ENCODE results near the gene CAMTA2. TPM values are rescaled to one million over a fixed set of nuclear protein-coding genes. Genes with fewer than 3 reads are reported as not detected.
A peak's percentile ranks its signal among the peaks of the same experiment; 100 is the strongest.

CAMTA2 gene
- total RNA-seq, 1 donor from 2014 or later, result 2.3 TPM

DNA sequence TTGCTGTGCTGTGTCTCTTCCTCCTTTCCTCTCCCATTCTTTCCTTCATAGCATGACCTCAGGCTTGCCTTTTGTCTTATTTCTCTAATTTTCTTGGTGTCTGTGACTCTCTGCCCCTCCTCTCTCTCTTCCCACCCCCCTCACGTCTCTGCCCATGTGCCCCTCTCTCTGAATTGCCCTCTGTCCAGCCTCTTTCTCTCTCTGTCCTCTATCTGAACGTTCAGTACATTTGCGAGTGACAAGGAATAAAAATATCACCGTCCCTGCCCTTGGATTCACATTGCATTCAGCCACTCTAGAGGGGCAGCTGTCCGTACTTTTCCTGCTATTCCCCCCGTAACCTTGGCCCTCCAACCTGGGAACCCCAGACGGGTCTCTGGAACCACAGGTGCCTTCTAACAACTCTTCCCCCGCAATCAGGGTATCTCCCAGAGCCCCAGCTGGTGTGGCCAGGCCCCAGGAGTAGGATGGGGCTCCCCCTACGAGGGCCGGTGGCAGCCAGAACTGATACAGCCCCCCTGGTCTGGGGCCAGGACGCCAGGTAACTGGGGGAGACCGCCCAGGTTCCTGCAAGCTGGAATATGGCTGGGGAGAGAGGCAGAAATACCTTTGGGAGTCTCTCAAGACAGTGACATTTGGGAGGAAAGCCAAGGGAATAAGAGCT is 12.1 kb upstream of the CAMTA2 start:
- DNase-seq (ENCODE audit: low read depth in 2 of 2), result no peak

DNA sequence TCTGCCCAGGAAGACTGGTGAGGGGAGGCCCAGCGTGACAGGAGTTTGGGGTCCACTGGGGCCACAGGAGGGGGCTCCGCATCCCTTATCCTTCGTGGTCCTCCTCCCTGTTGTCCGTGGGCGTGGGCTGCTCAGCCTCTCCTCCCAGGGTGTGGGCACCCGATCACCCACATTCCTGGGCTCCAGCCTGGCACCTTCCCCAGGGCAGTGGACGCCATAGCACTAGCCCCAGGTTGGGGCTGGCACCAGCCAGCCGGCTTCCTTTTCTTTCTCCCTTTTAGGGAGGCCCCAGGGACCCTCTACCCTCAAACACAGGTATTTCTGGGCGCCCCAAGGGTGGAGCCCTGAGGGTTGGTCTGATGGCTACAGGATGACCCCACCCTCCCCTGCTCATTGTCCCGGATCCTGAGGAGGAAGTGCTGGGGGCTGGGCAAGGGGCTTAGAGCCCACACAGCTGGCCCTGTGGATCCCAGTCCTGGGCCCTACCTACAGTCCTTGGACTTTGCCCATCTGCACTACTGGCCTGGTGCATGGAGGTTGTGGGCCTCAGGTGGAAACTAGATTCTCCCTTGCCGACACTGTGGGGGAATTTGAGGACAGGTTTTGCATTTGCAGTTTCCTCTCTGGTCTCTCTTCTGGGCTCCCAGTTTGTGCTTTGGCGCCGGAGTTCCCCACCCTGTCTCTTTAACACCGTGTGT is 11.4 kb upstream of the CAMTA2 start:
- DNase-seq (ENCODE audit: low read depth in 2 of 2), result peak in 1 of 2 donors; percentile 13

DNA sequence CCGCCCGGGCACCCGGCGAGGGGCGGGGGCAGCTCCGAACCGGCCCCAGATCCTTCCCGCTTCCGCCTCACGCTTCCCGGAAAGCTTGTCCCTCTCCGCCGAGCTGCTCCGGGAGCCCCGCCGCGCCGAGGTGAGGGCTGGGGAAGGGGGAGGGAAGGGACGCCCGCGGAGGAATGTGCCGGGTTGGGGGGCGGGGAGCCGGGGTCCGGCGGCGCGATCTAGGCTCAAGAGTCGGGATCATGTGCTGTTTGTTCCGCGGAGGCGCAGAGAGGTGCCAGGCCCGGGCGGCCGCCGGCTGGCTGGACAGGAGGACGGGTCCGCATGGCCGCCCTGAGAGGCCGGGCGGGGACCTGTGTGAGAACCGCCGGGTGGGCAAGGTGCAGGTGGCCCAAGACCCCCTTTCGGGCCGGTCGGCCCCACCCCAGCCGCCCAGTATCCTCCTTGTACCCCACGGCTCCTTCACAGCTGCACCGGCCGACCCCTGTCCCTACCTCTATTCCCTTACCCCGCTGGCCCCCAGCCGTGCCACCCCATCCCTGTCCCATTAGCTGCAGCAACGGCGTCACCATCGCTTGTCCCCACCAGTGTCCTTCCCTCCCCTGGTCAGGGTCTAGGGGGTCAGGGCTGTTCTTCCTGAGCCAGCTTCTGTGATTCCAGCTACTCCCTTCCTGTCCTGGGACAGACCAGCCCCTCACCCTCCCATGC is 10.7 kb upstream of the CAMTA2 start:
- DNase-seq (ENCODE audit: low read depth in 2 of 2), result peak in 1 of 2 donors; percentile 37

DNA sequence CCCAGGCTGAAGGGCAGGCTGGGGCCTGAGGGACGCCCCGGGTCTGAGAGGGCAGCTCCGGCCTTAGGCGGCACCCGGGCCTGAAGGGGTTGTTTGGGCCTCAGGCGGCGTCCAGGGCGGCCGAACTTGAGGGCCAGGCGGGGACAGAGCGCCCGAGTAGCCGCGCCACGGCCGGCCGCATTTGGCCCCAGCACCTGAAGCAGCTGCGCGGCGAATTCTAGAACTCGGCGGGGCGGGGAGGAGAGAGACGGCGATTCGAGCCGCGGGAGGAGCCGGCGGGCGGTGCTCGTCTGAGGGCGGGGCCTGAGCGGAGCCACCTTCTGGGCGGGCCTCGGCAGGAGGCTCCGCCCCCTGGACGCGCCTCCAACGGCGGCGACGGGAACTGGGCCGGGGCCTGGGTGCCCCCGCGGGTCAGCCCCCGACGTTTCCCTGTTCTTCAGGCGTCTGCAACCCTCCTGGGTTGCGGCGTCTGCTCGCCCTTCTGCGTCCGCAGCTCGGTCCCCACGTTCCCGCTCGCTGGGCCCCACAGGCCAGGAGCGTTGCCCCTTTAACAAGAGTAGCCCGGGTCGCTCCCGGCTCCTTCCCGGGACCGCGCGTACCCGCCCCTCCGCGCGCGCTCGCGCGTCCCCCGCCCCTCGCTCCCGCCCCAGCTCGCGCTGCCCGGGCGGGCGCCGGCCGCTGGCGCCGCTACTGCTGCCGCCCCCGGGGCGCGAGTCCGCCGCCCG is 10.0 kb upstream of the CAMTA2 start, which contains the start of the genes INCA1 and KIF1C:
Gene INCA1 (minus strand): TSS at position 221 of the 725 bp plus-strand sequence. CDS start 3,085 bp downstream, outside the sequence.
Gene KIF1C (plus strand): TSS at position 649 of the 725 bp plus-strand sequence. CDS start 2,297 bp downstream, outside the sequence.
- peak; percentile 54 to 90 for DNase-seq (ENCODE audit: low read depth in 2 of 2)

DNA sequence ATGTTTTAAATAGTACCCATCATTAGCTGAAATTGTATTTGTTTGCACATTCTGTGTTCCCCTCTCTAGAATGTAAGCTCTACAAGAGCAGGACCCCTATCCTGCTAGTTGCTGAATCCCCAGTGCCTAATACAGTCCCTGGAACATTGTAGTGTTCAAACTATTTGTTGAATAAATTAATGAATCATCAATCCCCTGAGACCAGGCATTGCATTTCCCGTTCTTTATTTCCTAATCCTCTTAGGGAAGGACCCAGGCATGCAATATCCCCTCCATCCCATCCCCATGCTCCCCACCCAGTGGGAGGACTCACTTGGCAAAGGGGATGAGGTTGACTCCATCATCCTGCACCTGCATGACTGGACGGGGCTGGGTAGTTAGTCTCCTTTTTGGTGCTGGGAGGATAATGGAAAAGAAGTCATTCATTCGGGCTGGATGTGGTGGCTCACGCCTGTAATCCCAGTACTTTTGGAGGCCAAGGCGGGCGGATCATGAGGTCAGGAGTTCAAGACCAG is 6.7 kb upstream of the CAMTA2 start:
- no peak for DNase-seq (ENCODE audit: low read depth in 2 of 2)

DNA sequence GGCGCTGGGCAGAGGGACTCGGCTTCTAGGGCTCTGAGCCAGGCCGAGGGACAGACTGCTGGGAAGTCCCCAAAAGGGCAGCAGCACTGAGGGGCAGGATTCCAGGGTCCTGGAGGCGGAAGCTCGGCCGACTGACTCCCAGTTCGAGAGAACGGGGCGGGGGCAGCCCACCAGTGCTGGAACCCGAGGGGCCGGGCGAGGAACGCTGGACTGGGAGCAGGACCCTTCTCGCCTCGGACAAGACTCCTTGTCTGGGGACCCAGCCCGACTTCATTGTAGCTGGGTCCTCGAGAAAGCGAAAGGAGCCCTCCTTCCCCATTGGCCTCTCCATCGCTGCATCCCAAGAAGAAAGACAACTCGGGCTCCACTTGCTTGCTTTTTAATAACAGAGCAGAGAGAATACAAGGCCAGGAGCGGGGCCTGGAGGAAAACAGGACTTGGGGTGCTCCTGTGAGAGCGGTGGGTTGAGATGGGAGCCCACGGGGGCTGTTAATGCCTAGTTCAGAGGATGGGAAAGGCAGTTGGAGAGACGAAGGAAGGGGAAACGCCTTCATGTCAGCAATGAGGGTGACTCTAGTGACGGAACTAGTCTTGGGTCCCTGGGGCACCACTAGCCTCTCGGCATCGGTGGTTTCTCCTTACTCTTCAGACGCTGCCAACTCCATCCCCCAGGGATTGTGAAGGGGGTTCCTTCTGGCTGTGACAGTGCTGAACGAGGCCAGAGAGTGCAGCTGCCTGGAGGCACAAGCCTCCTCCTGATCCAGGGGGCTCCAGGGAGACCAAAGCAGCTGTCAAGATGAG is 492 bp upstream of the CAMTA2 start:
- no peak for DNase-seq (ENCODE audit: low read depth in 2 of 2)

DNA sequence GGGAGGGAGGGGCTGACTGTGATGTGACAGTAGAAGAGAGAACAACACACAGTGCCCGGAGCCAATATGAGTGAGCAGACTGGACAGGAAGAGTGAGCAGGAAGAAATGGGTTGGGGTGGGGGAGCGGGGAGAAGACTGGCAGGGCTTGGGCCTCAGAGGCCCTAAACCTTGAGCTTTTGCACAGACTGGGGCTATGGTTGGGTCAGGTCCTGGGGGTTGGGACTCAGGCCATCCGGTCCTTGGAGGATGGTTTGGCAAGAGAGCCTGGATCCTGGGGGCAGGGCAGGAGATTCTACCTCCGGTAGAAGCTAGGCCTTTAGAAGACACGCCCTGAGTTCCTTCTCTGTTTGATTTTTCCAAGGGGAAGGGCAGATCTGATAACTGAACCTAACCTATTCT is 1.1 kb downstream of the CAMTA2 start:
- peak; percentile 35 to 69 for DNase-seq (ENCODE audit: low read depth in 2 of 2)

DNA sequence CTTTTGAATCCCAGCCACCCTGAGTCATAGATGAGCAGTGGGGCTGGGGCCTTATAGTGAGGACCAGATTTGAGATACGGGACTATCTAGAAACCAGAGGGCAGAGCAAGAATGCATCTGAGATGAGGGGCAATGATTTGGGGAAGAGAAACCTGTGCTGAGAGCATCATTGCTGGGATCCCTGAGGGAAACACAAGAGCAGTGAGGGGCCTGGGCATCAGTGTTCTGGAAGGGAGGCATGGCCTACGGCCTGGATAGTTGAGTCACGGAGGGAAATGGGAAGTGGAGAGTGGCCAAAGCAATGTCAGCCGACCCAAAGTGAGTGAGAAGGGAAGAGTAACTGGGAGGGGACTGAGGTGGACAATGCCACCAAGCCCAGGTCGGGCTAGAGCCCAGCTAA is 5.2 kb downstream of the CAMTA2 start:
- no peak for DNase-seq (ENCODE audit: low read depth in 2 of 2)

DNA sequence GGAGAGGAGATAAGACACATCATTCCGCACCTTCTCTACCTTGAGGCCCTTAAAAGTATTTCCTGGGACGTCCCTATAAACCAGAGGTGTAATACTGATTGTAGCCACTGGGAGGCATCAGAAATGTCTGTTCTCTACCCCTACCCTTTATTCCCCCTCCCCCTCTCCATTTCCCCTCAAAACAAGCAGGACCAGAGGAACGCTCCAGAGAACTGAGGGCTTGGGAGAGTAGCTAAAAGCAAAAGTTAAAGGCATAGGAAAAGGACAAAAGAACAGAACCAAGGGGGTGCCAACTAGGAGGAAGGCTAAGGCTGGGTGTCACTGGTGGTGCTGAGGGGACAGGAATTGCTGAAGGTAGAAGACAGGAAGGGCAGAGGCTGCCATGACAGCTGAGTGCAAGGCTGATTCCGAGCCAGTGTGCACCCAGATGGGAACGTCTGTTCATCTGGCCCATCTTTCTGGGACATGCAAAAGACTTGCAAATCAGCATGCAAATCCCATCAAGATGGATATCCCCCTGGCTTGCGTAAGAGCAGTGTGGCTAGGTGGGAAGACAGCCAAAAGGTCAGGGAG is 6.7 kb downstream of the CAMTA2 start:
- peak; percentile 47 to 70 for DNase-seq (ENCODE audit: low read depth in 2 of 2)

DNA sequence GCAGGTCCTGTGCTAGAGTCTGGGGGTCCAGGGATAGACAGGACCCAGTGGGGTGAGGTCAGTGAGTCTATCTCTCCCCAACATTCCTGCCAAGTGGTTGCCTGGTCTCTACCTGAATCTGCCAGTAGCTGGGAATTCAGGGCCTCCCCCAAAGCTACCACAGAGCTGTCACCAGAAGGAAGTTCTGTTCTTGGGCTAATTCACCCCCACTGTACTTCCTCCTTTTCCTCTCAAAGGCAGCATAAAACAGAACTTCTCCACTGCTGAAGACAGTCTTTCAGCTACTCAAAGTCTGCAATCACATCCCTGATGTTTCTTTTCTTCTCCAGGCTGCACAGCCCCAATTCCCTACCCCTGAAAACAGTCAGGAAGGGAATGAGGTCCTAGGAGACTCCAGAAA is 8.7 kb downstream of the CAMTA2 start:
- DNase-seq (ENCODE audit: low read depth in 2 of 2), result no peak

DNA sequence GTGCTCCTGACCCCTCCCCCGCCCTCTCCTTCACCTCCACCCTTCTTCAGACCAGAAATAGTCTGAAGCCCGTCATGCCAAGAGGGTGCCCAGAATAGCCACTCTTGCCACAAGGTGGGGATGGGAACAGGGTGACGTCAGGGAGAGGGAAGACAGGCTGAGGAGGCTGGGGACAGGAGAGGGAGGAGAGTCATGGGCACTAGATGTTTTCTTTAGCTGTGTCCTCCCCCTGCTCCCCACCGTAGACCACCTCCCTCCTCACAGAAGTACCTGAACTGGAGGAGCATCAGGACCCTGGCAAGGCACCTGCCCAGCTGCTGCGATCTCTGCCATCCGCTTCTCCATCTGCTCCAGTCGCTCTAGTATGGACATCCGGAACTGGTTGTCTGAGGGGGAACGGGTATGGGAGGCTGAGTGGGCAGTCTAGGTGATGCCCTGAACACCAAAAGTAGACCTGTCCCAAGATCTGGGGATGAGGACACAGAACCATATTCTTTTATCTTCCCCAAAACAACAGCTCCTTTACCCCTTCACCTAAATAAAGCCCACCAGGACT is 13.3 kb downstream of the CAMTA2 start:
- DNase-seq (ENCODE audit: low read depth in 2 of 2), result no peak

DNA sequence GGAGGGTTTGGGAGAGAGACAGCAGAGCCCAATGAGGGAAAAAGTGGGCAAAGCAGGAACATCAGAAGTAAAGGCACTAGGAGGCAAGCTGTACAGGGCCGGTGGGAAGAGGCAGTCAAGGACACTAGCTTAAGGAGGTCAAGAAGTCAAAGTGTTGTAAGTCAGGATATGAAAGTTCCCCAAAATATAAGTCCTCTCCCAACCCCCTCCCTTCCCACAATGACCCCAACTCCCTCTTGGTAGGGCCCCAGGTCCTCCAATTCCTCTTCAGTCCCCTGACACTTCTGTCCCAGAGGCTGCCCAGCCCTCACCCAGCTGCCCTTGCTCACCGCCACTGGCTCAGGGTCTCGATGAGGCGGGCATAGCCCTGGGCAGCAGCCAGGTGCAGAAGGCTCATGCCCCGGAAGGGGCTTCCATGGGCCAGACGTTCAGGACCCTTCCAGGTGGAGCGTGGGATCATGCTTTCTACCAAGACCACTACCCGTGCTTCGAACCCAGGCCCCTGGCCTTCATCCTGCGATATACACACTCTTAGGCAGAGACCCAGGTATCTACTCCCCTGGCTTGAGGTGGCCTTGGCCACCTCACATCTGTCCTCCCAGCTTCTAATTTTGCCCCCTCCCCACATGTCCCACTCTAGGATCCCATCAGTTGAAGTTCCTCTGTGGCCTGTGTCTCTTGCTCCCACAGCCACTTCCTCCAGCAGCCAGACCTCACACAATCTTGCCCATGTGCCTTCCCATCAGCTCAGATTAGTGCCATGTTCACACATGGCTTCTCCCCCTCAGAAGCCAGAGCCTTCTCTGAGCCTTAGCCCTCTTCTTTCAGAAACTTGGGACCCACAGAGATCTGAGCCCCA is 14.0 kb downstream of the CAMTA2 start:
- DNase-seq (ENCODE audit: low read depth in 2 of 2), result no peak

DNA sequence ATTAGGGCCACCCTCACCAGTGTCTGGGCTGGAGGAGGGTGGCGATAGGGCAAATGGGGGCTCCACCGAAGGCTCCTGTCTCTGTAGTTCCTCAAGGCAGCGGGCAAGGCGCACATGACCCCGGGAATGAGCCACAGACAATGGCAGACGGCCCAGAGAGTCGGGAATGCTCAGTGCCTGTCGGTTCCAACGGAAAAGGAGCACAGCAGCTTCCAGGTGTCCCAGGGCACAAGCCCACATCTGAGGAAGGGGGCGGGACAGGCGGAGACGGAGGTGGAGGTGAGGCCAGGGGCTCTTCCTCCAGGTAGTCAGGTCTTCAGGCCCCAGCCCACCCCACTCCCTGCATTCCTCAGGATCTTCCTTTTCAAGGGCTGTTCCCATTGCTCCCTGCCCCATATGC is 14.7 kb downstream of the CAMTA2 start:
- no peak for DNase-seq (ENCODE audit: low read depth in 2 of 2)

DNA sequence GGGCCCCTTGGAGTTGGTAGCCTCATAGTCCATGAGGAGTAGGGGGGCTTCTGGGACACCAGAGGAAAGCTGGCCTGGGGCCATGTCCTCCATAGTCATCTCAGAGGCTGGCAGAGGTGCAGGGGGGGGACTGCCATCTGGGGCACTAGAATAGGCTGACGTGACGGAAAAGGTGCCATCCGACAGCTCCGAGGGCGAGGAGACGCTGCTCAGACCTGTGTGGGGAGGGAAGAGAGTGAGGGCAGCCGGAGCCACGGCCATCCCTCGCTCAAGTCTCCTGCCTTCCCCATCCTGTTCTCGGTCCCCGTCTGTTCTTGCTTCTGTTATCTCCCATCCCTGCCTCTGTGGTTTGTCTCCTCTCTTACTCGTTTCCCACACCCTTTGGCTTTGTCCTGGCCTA is 15.2 kb downstream of the CAMTA2 start:
- DNase-seq (ENCODE audit: low read depth in 2 of 2), result no peak

DNA sequence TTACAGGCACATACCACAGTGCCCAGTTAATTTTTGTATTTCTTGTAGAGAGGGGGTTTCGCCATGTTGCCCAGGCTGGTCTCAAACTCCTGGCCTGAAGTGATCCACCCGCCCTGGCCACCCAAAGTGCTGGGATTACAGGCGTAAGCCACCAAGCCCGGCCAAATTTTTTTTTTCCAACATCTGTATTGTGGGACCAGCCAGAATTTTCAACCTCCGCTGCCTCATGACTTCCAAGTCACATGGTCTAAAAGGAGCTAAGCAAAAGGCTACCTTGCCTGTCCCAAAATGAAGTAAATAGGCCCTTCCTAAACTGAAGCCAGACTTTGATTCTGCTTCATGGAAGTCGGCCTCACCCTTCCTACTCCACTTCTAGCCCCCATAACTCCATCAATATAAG is 15.6 kb downstream of the CAMTA2 start:
- DNase-seq (ENCODE audit: low read depth in 2 of 2), result no peak

DNA sequence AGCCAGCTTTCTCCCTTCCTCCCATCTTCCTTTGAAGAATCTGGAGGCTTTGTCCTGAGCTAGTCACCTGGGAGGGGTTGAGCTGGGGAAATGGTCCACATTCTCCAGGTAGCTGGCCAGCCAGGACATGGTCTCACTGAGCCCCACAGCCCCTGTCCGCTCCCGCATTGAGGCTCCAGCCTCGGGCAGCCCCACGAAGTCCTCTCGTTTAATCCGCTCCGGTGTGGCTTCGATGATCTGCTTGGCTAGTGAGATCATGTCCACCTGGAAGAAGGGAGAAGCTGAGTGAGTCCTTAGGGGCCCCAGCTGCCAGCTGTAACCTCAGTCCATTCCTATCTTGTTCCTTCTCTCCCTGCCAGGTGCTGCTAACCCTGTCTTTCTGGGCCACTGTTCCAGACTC is 17.2 kb downstream of the CAMTA2 start:
- DNase-seq (ENCODE audit: low read depth in 2 of 2), result no peak

DNA sequence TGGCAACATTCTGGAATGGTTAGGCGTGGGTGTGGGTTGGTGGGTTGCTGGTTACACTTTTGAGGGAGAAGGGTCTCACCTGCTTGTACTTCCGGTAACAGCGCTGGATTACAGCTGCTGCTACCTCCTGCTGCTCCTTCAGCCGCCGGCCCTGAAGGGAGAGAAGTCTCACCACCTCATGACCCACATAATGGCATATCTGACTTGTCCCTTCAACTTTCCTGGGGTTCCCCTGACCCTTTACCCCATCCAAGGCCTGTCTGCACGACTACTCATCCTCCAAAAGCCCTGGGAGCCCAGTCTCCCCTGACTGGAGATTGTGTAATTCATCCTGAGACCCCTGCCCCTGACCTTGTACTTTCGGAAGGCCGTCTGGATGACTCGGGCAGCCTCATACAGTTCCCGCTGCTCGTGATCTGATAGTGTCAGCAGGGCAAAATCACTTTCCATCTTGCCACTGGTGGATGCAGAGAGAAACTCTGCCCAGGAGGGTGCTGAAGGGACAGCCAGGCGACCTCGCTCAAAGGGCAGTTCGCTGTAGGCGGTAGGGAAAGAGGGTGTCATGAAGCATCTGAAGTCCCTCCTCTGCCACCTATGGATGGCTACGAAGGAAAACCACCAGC is 17.8 kb downstream of the CAMTA2 start:
- no peak for DNase-seq (ENCODE audit: low read depth in 2 of 2)

DNA sequence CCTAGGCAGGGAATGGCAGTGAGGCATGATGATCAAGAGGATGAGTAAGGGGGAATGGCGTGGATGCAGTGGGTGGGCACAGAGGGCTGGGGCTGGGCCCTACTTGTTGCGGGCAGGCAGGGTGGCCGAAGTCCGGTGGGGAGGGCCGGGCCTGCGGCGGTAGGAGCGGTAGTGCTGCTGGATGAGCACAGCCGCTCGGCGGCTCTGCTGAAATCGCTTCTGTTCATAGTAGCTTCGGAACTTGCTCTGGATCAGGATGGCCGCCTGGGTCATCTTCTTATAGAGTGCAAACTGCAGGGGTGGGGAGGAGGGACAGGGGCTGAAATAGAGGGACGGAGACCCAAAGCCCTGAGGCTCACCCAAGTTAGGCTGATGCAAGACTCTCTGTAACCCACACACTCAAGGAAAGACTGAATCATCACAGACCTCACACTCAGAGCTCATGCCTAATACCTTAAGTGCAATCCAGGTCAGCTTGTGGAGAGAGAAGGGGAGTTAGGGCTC is 18.4 kb downstream of the CAMTA2 start:
- DNase-seq (ENCODE audit: low read depth in 2 of 2), result peak in 1 of 2 donors; percentile 21
